Measurements from ENCODE around the gene ANKRD34A. TPM values are rescaled to one million over a fixed set of nuclear protein-coding genes. Genes with fewer than 3 reads are reported as not detected.

ANKRD34A gene
- 1.1 TPM in 1 of 2 replicates, not detected in the other for total RNA-seq

GRCh38 chr1:145964328-145965118, at the start of gene ANKRD34A, which contains the start of gene POLR3GL:
ANKRD34A (minus strand) TSS chr1:145964575; CDS start chr1:145961759, 2,816 bp downstream.
POLR3GL (plus strand) TSS chr1:145964690; CDS start chr1:145974866, 10,176 bp downstream.

GRCh38 chr1:145996433-145997015, 32.1 kb upstream of the ANKRD34A start, which contains the start of gene TXNIP:
TXNIP (minus strand) TSS chr1:145996579; CDS start chr1:145996266, 313 bp downstream.

GRCh38 chr1:145957443-145958319, 6.7 kb downstream of the ANKRD34A start, which contains the start of gene LIX1L:
LIX1L (minus strand) TSS chr1:145958017; CDS start chr1:145957927, 90 bp downstream.

GRCh38 chr1:145927063-145927886, 37.1 kb downstream of the ANKRD34A start, which contains the start of gene RBM8A:
RBM8A (minus strand) TSS chr1:145927484; CDS start chr1:145927426, 58 bp downstream.

GRCh38 chr1:145918144-145918991, 46.0 kb downstream of the ANKRD34A start, which contains the start of gene PEX11B:
PEX11B (minus strand) TSS chr1:145918717; CDS start chr1:145918688, 29 bp downstream.

Other genes starting within 250 kb of the ANKRD34A start
- gene CD160, start 245.1 kb downstream of the ANKRD34A start, total RNA-seq = under 0.01 TPM in 1 of 2 replicates, not detected in the other
- 7.9 and 9.9 TPM in 2 replicates for gene RNF115, start 140.5 kb downstream of the ANKRD34A start, total RNA-seq
- 23.7 and 33.7 TPM in 2 replicates for gene POLR3C, start 140.4 kb downstream of the ANKRD34A start, total RNA-seq
- gene NUDT17, start 118.9 kb downstream of the ANKRD34A start, total RNA-seq = 2.7 and 3.2 TPM in 2 replicates
- gene PIAS3, start 105.5 kb downstream of the ANKRD34A start, total RNA-seq = 4.8 and 10.0 TPM in 2 replicates
- gene ANKRD35, start 78.7 kb downstream of the ANKRD34A start, total RNA-seq = 0.24 and 2.6 TPM in 2 replicates
- 0.24 and 0.64 TPM in 2 replicates for gene ITGA10, start 54.5 kb downstream of the ANKRD34A start, total RNA-seq
- gene PEX11B, start 45.9 kb downstream of the ANKRD34A start, total RNA-seq = 22.9 and 27.5 TPM in 2 replicates
- gene RBM8A, start 37.1 kb downstream of the ANKRD34A start, total RNA-seq = 84.2 and 170 TPM in 2 replicates
- 4.8 and 5.8 TPM in 2 replicates for gene LIX1L, start 6.6 kb downstream of the ANKRD34A start, total RNA-seq
- 5.1 and 6.3 TPM in 2 replicates for gene POLR3GL, start 115 bp upstream of the ANKRD34A start, total RNA-seq
- gene TXNIP, start 32.0 kb upstream of the ANKRD34A start, total RNA-seq = 38.2 and 63.6 TPM in 2 replicates
- not detected in 2 replicates for gene HJV, start 57.2 kb upstream of the ANKRD34A start, total RNA-seq
- 1.3 and 1.9 TPM in 2 replicates for gene NBPF10, start 180.2 kb upstream of the ANKRD34A start, total RNA-seq